GM20431 (cell line): Measurements from ENCODE around the gene CTNNA1.

Experiments
- in situ Hi-C: fragments of 300-500 bp; cut with MseI, MboI; formaldehyde crosslinking; loops from one replicate; pipeline ENCODE4 v1.15.0; 2020; ENCODE audit warnings: low sequenced_read_pairs; ENCODE audit not compliant: unreplicated experiment

The CTNNA1 gene

GRCh38 chr5:138878437-138879235 lies 125.4 kb downstream of the CTNNA1 start:
- in situ Hi-C loops: no loop called here

- in situ Hi-C loops: no loop called here
Observed at GRCh38 chr5:138883211-138883610, 130.0 kb downstream of the CTNNA1 start.

- in situ Hi-C loops: no loop called here
Observed at GRCh38 chr5:138884094-138884493, 130.9 kb downstream of the CTNNA1 start.

- in situ Hi-C loops: no loop called here
Observed at GRCh38 chr5:138884554-138884953, 131.3 kb downstream of the CTNNA1 start.

- in situ Hi-C loops: no loop called here
Observed at GRCh38 chr5:138889994-138890393, 136.8 kb downstream of the CTNNA1 start.

GRCh38 chr5:138890644-138891043 lies 137.4 kb downstream of the CTNNA1 start:
- in situ Hi-C loops: no loop called here

- in situ Hi-C loops: no loop called here
Observed at GRCh38 chr5:138895918-138896317, 142.7 kb downstream of the CTNNA1 start.

GRCh38 chr5:138898299-138898698 lies 145.1 kb downstream of the CTNNA1 start:
- in situ Hi-C loops: no loop called here

- in situ Hi-C loops: no loop called here
Observed at GRCh38 chr5:138898742-138899141, 145.5 kb downstream of the CTNNA1 start.

GRCh38 chr5:138900281-138900965 lies 147.2 kb downstream of the CTNNA1 start:
- in situ Hi-C loops: no loop called here

GRCh38 chr5:138901716-138902115 lies 148.5 kb downstream of the CTNNA1 start:
- in situ Hi-C loops: no loop called here

- in situ Hi-C loops: no loop called here
Observed at GRCh38 chr5:138903130-138903775, 150.0 kb downstream of the CTNNA1 start.

- in situ Hi-C loops: no loop called here
Observed at GRCh38 chr5:138905541-138905940, 152.3 kb downstream of the CTNNA1 start.

- in situ Hi-C loops: no loop called here
Observed at GRCh38 chr5:138909734-138910133, 156.5 kb downstream of the CTNNA1 start.

- in situ Hi-C loops: no loop called here
Observed at GRCh38 chr5:138910546-138911185, 157.4 kb downstream of the CTNNA1 start.

GRCh38 chr5:138911441-138911840 lies 158.2 kb downstream of the CTNNA1 start:
- in situ Hi-C loops: no loop called here

- in situ Hi-C loops: no loop called here
Observed at GRCh38 chr5:138912093-138912492, 158.9 kb downstream of the CTNNA1 start.

- in situ Hi-C loops: no loop called here
Observed at GRCh38 chr5:138913773-138914172, 160.5 kb downstream of the CTNNA1 start.

GRCh38 chr5:138914338-138914737 lies 161.1 kb downstream of the CTNNA1 start:
- in situ Hi-C loops: no loop called here

- in situ Hi-C loops: no loop called here
Observed at GRCh38 chr5:138918686-138919085, 165.5 kb downstream of the CTNNA1 start.

GRCh38 chr5:138920181-138920580 lies 167.0 kb downstream of the CTNNA1 start:
- in situ Hi-C loops: no loop called here
